A673 (cell line): Measurements from ENCODE around the gene CFAP68.

Experiments
- CTCF ChIP-seq: fragments of 300-800, 200-600 bp; sonication (generic); conservative IDR thresholded peaks from 2 replicates; pipeline ENCODE4 v1.5.1; 2017; ENCODE audit warnings: low read depth, mild to moderate bottlenecking, antibody characterized with exemption, low read length, moderate library complexity, mixed read lengths
- EZH2 ChIP-seq: fragments of 200-600 bp; sonication (generic); IDR thresholded peaks from 2 replicates; pipeline ENCODE4 v1.6.1; 2017; ENCODE audit warnings: borderline replicate concordance, low read depth, mild to moderate bottlenecking, mixed read lengths, antibody characterized with exemption, low read length; ENCODE audit not compliant: poor library complexity, severe bottlenecking

GRCh38 chr11:111845276-111846028 is 33.9 kb upstream of the CFAP68 start:
- TF ChIP-seq CTCF: no peak
- no peak for TF ChIP-seq EZH2
